ENCODE data around the gene GLRA2.

DNA sequence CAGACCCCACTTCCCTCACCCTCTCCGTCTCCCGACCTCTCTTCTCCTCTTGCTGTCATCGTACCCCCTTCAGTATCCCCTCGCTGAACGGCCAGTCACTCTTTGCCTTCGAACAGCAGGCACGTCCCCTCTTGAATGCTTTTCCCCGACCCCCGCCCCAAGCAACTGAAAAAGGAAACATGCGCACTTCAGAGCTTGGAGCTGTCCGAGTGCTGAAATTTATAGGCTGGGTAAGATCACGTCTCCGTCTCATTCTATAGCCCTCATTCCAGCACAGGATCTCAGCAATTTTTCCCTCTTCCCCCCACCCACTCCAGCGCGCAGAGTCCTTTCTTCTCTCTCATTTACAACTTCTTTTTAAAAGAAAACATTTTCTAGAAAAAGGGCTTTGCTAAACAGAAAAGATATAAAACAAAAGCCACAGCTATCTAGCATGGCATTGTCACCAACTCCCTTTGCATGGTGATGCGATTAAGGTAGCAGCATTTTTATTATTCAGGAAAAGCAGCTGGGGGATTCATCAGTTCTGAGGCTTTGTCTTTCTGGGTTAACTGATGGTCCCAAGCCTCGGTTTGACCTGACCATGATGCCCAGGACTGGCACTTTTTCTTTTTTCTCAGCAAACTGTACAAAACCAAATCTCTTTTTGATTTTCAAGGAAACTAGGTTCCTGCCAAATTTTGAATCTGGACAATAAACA is at the start of gene GLRA2:
- no peak for TF ChIP-seq EZH2phosphoT487 (IDR thresholded peaks at IDR 0.05; ENCODE audit: insufficient read depth, low read depth)
- TF ChIP-seq EZH2 (IDR thresholded peaks at IDR 0.05; ENCODE audit: insufficient read depth, poor library complexity, severe bottlenecking) = no peak
